Measurements from ENCODE around the gene PELI2. TPM values are rescaled to one million over a fixed set of nuclear protein-coding genes. Genes with fewer than 3 reads are reported as not detected.
"Not testable (repeated sequence)": the region's sequence is repeated elsewhere in the genome, so short reads cannot be mapped to it uniquely, and the experiment has no call there.

The PELI2 gene
- total RNA-seq, 1 donor from 2014 or later, result 27.2 TPM

DNA sequence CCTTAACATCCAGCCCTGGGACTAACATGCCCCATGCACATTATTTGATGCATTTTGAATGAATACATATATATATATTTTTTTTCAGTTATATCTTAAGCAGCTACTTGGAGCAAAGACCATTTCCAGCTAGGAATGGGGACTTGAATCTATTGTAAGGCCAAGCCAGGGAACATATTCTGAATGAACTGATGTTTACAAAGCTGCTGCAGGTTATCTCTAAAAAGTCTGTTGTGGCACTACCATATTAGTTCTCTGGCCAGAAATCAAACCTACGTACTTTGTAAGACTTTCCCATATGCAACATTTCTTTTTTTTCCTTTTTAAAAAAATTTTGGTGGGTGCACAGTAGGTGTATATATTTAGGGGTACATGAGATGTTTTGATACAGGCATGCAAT, 43.4 kb downstream of the PELI2 start:
- no peaks in the 10 kb centered on the region for H3F3A ChIP-seq (ENCODE audit: low read depth)
- peaks cover 4% of the 10 kb centered on the region for H3K36me3 ChIP-seq
- Mint-ChIP-seq H3K36me3 (peaks cover 12% of the 10 kb centered on the region), H3K27me3 (ENCODE audit: insufficient read depth, low read depth) (no peaks in the 10 kb centered on the region), H3K4me1 (peaks cover 9% of the 10 kb centered on the region), H3K4me3 (no peak overlapping the region), H3K9me3 (peaks cover 47% of the 10 kb centered on the region), H3K27ac (no peak overlapping the region)
- no peak overlapping the region for H3K4me2 ChIP-seq
- H3K79me2 ChIP-seq (ENCODE audit: low read depth), result peaks cover 100% of the 10 kb centered on the region
- no peak for DNase-seq (ENCODE audit: low spot score)
- H3K27me3 ChIP-seq, result no peaks in the 10 kb centered on the region
- no peak overlapping the region for H3K4me3 ChIP-seq
- no peak overlapping the region for H2AFZ ChIP-seq (replicated peaks)
- peaks cover 14% of the 10 kb centered on the region for H3K4me1 ChIP-seq
- no peak overlapping the region for H3K27ac ChIP-seq
- H4K20me1 ChIP-seq (ENCODE audit: low read depth), result peaks cover 8% of the 10 kb centered on the region
- TF ChIP-seq, protein P1, sequence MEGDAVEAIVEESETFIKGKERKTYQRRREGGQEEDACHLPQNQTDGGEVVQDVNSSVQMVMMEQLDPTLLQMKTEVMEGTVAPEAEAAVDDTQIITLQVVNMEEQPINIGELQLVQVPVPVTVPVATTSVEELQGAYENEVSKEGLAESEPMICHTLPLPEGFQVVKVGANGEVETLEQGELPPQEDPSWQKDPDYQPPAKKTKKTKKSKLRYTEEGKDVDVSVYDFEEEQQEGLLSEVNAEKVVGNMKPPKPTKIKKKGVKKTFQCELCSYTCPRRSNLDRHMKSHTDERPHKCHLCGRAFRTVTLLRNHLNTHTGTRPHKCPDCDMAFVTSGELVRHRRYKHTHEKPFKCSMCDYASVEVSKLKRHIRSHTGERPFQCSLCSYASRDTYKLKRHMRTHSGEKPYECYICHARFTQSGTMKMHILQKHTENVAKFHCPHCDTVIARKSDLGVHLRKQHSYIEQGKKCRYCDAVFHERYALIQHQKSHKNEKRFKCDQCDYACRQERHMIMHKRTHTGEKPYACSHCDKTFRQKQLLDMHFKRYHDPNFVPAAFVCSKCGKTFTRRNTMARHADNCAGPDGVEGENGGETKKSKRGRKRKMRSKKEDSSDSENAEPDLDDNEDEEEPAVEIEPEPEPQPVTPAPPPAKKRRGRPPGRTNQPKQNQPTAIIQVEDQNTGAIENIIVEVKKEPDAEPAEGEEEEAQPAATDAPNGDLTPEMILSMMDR (IDR thresholded peaks at IDR 0.05), result no peak
- TF ChIP-seq EZH2 (IDR thresholded peaks at IDR 0.05), result no peak
- TF ChIP-seq EZH2phosphoT487 (IDR thresholded peaks at IDR 0.05), result no peak
- no peak overlapping the region for H3K9ac ChIP-seq
- peaks cover 13% of the 10 kb centered on the region for H3K9me3 ChIP-seq (ENCODE audit: low read depth)

DNA sequence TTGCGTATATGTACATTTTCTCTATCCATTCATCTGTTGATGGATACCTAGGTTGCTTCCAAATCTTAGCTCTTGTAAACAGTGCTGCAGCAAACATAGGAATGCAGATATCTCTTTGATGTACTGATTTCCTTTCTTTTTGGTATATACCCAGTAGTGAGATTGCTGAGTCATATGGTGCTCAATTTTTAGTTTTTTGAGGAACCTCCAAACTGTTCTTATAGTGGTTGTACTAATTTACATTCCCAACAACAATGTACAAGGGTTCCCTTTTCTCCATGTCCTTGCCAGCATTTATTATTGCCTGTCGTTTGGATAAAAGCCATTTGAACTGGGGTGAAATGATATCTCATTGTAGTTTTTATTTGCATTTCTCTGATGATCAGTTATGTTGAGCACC, 44.3 kb downstream of the PELI2 start:
- H2AFZ ChIP-seq (replicated peaks), result no peak overlapping the region
- Mint-ChIP-seq H3K9me3 (peaks cover 53% of the 10 kb centered on the region), H3K4me1 (peaks cover 9% of the 10 kb centered on the region), H3K27me3 (ENCODE audit: insufficient read depth, low read depth) (peaks cover 2% of the 10 kb centered on the region), H3K36me3 (peaks cover 15% of the 10 kb centered on the region), H3K27ac (no peak overlapping the region), H3K4me3 (no peak overlapping the region)
- no peak overlapping the region for H3K4me2 ChIP-seq
- TF ChIP-seq, protein P1 (IDR thresholded peaks at IDR 0.05), result no peak
- TF ChIP-seq EZH2phosphoT487 (IDR thresholded peaks at IDR 0.05) (no peak), EZH2 (IDR thresholded peaks at IDR 0.05) (no peak)
- H3K27ac ChIP-seq, result no peak overlapping the region
- peaks cover 13% of the 10 kb centered on the region for H3K9me3 ChIP-seq (ENCODE audit: low read depth)
- peaks cover 14% of the 10 kb centered on the region for H3K4me1 ChIP-seq
- peaks cover 4% of the 10 kb centered on the region for H3K36me3 ChIP-seq
- peaks cover 100% of the 10 kb centered on the region for H3K79me2 ChIP-seq (ENCODE audit: low read depth)
- no peak overlapping the region for H3K9ac ChIP-seq
- H3K4me3 ChIP-seq, result no peak overlapping the region
- H4K20me1 ChIP-seq (ENCODE audit: low read depth), result peaks cover 8% of the 10 kb centered on the region
- DNase-seq (ENCODE audit: low spot score), result no peak
- H3K27me3 ChIP-seq, result no peaks in the 10 kb centered on the region
- H3F3A ChIP-seq (ENCODE audit: low read depth), result no peaks in the 10 kb centered on the region

DNA sequence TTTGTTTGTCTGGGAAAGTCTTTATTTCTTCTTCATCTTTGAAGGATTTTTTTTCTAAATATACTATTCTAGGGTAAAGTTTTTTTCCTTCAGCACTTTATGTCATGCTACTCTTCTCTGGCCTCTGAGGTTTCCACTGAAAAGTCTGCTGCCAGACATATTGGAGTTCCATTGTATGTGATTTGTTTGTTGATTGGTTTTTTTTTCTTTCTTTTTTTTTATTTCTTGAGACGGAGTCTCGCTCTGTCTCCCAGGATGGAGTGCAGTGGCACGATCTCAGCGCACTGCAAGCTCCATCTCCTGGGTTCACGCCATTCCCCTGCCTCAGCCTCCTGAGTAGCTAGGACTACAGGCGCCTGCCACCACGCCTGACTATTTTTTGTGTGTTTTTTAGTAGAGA, 48.4 kb downstream of the PELI2 start:
- Histone ChIP-seq H3K9me3 (ENCODE audit: low read depth) (peaks cover 13% of the 10 kb centered on the region), H3K79me2 (ENCODE audit: low read depth) (peaks cover 81% of the 10 kb centered on the region)
- not testable (repeated sequence) for H3F3A ChIP-seq (ENCODE audit: low read depth); H2AFZ ChIP-seq (replicated peaks); H3K9ac ChIP-seq; H4K20me1 ChIP-seq (ENCODE audit: low read depth); H3K27me3 ChIP-seq; H3K4me1 ChIP-seq; H3K4me1 Mint-ChIP-seq; H3K4me3 ChIP-seq; H3K4me2 ChIP-seq; H3K27ac ChIP-seq; H3K4me3 Mint-ChIP-seq; H3K36me3 ChIP-seq; H3K27ac Mint-ChIP-seq; H3K27me3 Mint-ChIP-seq (ENCODE audit: insufficient read depth, low read depth); DNase-seq (ENCODE audit: low spot score)
- H3K9me3 Mint-ChIP-seq, result peaks cover 54% of the 10 kb centered on the region
- H3K36me3 Mint-ChIP-seq, result peaks cover 18% of the 10 kb centered on the region

DNA sequence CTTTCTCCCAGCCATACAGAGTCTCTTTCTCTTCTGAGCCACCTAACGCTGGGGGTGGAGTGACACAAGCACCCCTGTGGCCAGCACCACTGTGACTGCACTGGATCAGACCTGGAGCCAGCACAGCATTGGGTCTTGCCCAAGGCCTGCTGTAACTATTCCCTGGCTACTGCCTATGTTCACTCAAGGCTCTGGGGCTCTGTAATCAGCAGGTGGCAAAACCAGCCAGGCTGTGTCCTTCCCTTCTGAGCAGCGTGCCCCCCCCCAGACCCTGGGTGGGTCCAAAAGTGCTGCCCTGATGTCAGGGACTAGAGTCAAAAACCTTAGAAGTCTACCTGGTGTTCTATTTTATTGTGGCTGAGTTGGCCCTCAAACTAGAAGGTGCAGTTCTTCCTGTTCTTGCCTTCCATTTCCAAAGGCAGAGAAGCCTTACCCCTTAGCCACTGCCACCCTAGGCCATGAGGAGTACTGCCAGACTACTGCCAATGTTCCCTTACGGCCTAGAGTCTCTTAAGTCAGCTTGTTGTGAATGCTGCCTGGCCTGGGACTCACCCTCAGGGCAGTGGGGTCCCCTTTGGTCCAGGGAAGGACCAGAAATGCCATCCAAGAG, 49.9 kb downstream of the PELI2 start:
- H3K9ac ChIP-seq, result no peak overlapping the region
- H3K4me2 ChIP-seq, result no peak overlapping the region
- H3K9me3 ChIP-seq (ENCODE audit: low read depth), result peaks cover 13% of the 10 kb centered on the region
- Mint-ChIP-seq H3K36me3 (peaks cover 13% of the 10 kb centered on the region), H3K9me3 (peaks cover 48% of the 10 kb centered on the region), H3K4me3 (no peak overlapping the region), H3K27me3 (ENCODE audit: insufficient read depth, low read depth) (peaks cover 4% of the 10 kb centered on the region), H3K27ac (no peak overlapping the region), H3K4me1 (peaks cover 9% of the 10 kb centered on the region)
- no peaks in the 10 kb centered on the region for H3K27me3 ChIP-seq
- TF ChIP-seq EZH2 (IDR thresholded peaks at IDR 0.05) (no peak), EZH2phosphoT487 (IDR thresholded peaks at IDR 0.05) (no peak)
- TF ChIP-seq, protein P1 (IDR thresholded peaks at IDR 0.05), result no peak
- no peak overlapping the region for H3K4me3 ChIP-seq
- H4K20me1 ChIP-seq (ENCODE audit: low read depth), result no peaks in the 10 kb centered on the region
- H3F3A ChIP-seq (ENCODE audit: low read depth), result no peaks in the 10 kb centered on the region
- no peak overlapping the region for H2AFZ ChIP-seq (replicated peaks)
- H3K27ac ChIP-seq, result no peak overlapping the region
- H3K4me1 ChIP-seq, result peaks cover 5% of the 10 kb centered on the region
- peaks cover 79% of the 10 kb centered on the region for H3K79me2 ChIP-seq (ENCODE audit: low read depth)
- H3K36me3 ChIP-seq, result peaks cover 4% of the 10 kb centered on the region
- DNase-seq (ENCODE audit: low spot score), result no peak

All from neural progenitor cell (in vitro differentiated cells).